GM23338 (cell line): ENCODE data around the gene ANKRA2. TPM values are rescaled to one million over a fixed set of nuclear protein-coding genes. Genes with fewer than 3 reads are reported as not detected.

Experiments used
- ATAC-seq: fragments of 200-7000 bp; cut with Tn5 transposase; 3 replicates; pipeline ENCODE4 v1.9.1; 2020
- DNase-seq: peaks from one replicate; pipeline ENCODE4 v3.0.0-alpha.2; 2015; ENCODE audit warnings: low spot score
- H2AFZ ChIP-seq: fragments of 200-600 bp; sonication (generic); 2 replicates; pipeline ENCODE4 v1.8.0; 2016; ENCODE audit warnings: antibody characterized with exemption, mild to moderate bottlenecking, moderate library complexity
- H3F3A ChIP-seq: fragments of 200-600 bp; sonication (generic); replicated peaks from 2 replicates; pipeline ENCODE4 v1.8.0; 2017; ENCODE audit warnings: antibody characterized with exemption, mixed run types, low read depth
- H3K27ac ChIP-seq: fragments of 200-600 bp; sonication (generic); 2 replicates; pipeline ENCODE4 v1.6.1; 2016; ENCODE audit warnings: low read depth
- H3K27me3 ChIP-seq: fragments of 200-600 bp; sonication (generic); 2 replicates; pipeline ENCODE4 v1.8.0; 2016; ENCODE audit warnings: mild to moderate bottlenecking, mixed run types, moderate library complexity; ENCODE audit not compliant: insufficient read depth
- H3K36me3 ChIP-seq: fragments of 200-600 bp; sonication (generic); 2 replicates; pipeline ENCODE4 v1.8.0; 2016; ENCODE audit warnings: mild to moderate bottlenecking; ENCODE audit not compliant: insufficient read depth
- H3K4me1 ChIP-seq: fragments of 200-600 bp; sonication (generic); 2 replicates; pipeline ENCODE4 v1.8.0; 2016; ENCODE audit warnings: mild to moderate bottlenecking, moderate library complexity; ENCODE audit not compliant: insufficient read depth
- H3K4me2 ChIP-seq: fragments of 200-600 bp; sonication (generic); 2 replicates; pipeline ENCODE4 v1.7.1; 2017; ENCODE audit warnings: mixed run types
- H3K4me3 ChIP-seq: fragments of 200-600 bp; sonication (generic); 2 replicates; pipeline ENCODE4 v1.6.1; 2016; ENCODE audit warnings: mixed run types
- H3K79me2 ChIP-seq: fragments of 200-600 bp; sonication (generic); replicated peaks from 2 replicates; pipeline ENCODE4 v1.8.0; 2017; ENCODE audit warnings: mild to moderate bottlenecking; ENCODE audit not compliant: insufficient read depth
- H3K9me2 ChIP-seq: fragments of 200-600 bp; sonication (generic); 2 replicates; pipeline ENCODE4 v1.8.0; 2017; ENCODE audit not compliant: insufficient read depth
- H4K20me1 ChIP-seq: fragments of 200-600 bp; sonication (generic); replicated peaks from 2 replicates; pipeline ENCODE4 v1.8.0; 2017; ENCODE audit warnings: mild to moderate bottlenecking; ENCODE audit not compliant: insufficient read depth
- H3K27ac Mint-ChIP-seq: 2 replicates; pipeline ENCODE4 v1.8.0; 2020; ENCODE audit warnings: inconsistent platforms, mild to moderate bottlenecking, moderate library complexity, mixed read lengths
- H3K27me3 Mint-ChIP-seq: 3 replicates; pipeline ENCODE4 v1.8.0; 2022; ENCODE audit warnings: low read depth, mild to moderate bottlenecking, moderate library complexity, mixed read lengths, inconsistent platforms; ENCODE audit not compliant: insufficient read depth, poor library complexity
- H3K36me3 Mint-ChIP-seq: 3 replicates; pipeline ENCODE4 v1.8.0; 2021; ENCODE audit warnings: low read depth, mild to moderate bottlenecking, inconsistent platforms, moderate library complexity, mixed read lengths
- H3K4me1 Mint-ChIP-seq: 3 replicates; pipeline ENCODE4 v1.8.0; 2020; ENCODE audit warnings: mild to moderate bottlenecking, inconsistent platforms, mixed read lengths
- H3K4me3 Mint-ChIP-seq: 3 replicates; pipeline ENCODE4 v1.8.0; 2021; ENCODE audit warnings: moderate library complexity, mild to moderate bottlenecking, inconsistent platforms, mixed read lengths
- H3K9me3 Mint-ChIP-seq: 3 replicates; pipeline ENCODE4 v1.8.0; 2020; ENCODE audit warnings: moderate library complexity, mild to moderate bottlenecking, inconsistent platforms, mixed read lengths
- CREB1 ChIP-seq: fragments of 250-450 bp; sonication (Bioruptor Pico); IDR thresholded peaks from 2 replicates; pipeline ENCODE4 v1.5.0; 2020; ENCODE audit warnings: low read depth, mild to moderate bottlenecking, moderate library complexity
- EZH2 ChIP-seq: fragments of 200-600 bp; sonication (generic); IDR thresholded peaks from one replicate; pipeline ENCODE4 v1.8.0; 2017; ENCODE audit warnings: antibody characterized with exemption, mild to moderate bottlenecking, low read depth; ENCODE audit not compliant: unreplicated experiment
- EZH2phosphoT487 ChIP-seq: fragments of 200-600 bp; sonication (generic); IDR thresholded peaks from one replicate; pipeline ENCODE4 v1.8.1; 2018; ENCODE audit warnings: antibody characterized with exemption; ENCODE audit not compliant: unreplicated experiment
- NANOG ChIP-seq: IDR thresholded peaks from 2 replicates; pipeline ENCODE4 v1.6.1; 2016; ENCODE audit warnings: antibody characterized with exemption, borderline replicate concordance
- POLR2AphosphoS5 ChIP-seq: IDR thresholded peaks from 2 replicates; pipeline ENCODE4 v1.6.1; 2016; ENCODE audit warnings: antibody characterized with exemption, low read depth
- STAT1 ChIP-seq: IDR thresholded peaks from one replicate; pipeline ENCODE4 v1.6.1; 2016; ENCODE audit warnings: antibody characterized with exemption; ENCODE audit not compliant: unreplicated experiment
- ZNF114 ChIP-seq: fragments of 250-450 bp; sonication (Bioruptor Pico); IDR thresholded peaks from 2 replicates; pipeline ENCODE4 v1.5.0; 2020; ENCODE audit warnings: mild to moderate bottlenecking, moderate library complexity
- ZNF331 ChIP-seq: fragments of 250-450 bp; sonication (Bioruptor Pico); IDR thresholded peaks from 2 replicates; pipeline ENCODE4 v1.5.0; 2020; ENCODE audit warnings: low read depth, mild to moderate bottlenecking, moderate library complexity
- polyA plus RNA-seq: library from polyadenylated mRNA; unstranded; fragments of >200 nt; fragmentation: Nextera tagmentation; extraction: Ambion mirVana; gene quantifications from 2 replicates; pipeline ENCODE4 v1.2.1, GENCODE V29; 2016
- total RNA-seq: library from RNA; depleted of rRNA; stranded (reverse); fragments of >200 nt; shearing (Covaris generic); gene quantifications from 2 replicates; pipeline ENCODE4 v1.2.3, GENCODE V29; 2014
- TF ChIP-seq, protein P1 (sequence below), 2 experiments: fragments of 200-600 bp in 1 of 2; sonication (generic) in 1 of 2; conservative IDR thresholded peaks; 2 replicates each; pipeline versions ENCODE4 v1.5.1 to v1.6.1; 2016 to 2017; ENCODE audit warnings: antibody characterized with exemption in 2 of 2, low read depth in 2 of 2, mild to moderate bottlenecking in 2 of 2, moderate library complexity in 1 of 2
- TF ChIP-seq, protein P2 (sequence below): IDR thresholded peaks from one replicate; pipeline ENCODE4 v1.6.1; 2018; ENCODE audit warnings: antibody characterized with exemption; ENCODE audit not compliant: unreplicated experiment
- TF ChIP-seq, protein P3 (sequence below): IDR thresholded peaks from 2 replicates; pipeline ENCODE4 v1.6.1; 2016; ENCODE audit warnings: antibody characterized with exemption

ANKRA2 gene
- total and polyA plus RNA-seq, 2 experiments from 2014 or later = 13.1 to 15.3 TPM

GRCh38 chr5:73612799-73613198, 47.4 kb upstream of the ANKRA2 start (continued):
- no peak for TF ChIP-seq CREB1 (CRISPR knock-in tag)
- TF ChIP-seq, protein P1, sequence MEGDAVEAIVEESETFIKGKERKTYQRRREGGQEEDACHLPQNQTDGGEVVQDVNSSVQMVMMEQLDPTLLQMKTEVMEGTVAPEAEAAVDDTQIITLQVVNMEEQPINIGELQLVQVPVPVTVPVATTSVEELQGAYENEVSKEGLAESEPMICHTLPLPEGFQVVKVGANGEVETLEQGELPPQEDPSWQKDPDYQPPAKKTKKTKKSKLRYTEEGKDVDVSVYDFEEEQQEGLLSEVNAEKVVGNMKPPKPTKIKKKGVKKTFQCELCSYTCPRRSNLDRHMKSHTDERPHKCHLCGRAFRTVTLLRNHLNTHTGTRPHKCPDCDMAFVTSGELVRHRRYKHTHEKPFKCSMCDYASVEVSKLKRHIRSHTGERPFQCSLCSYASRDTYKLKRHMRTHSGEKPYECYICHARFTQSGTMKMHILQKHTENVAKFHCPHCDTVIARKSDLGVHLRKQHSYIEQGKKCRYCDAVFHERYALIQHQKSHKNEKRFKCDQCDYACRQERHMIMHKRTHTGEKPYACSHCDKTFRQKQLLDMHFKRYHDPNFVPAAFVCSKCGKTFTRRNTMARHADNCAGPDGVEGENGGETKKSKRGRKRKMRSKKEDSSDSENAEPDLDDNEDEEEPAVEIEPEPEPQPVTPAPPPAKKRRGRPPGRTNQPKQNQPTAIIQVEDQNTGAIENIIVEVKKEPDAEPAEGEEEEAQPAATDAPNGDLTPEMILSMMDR (conservative IDR thresholded peaks at IDR 0.05; ENCODE audit: low read depth in 2 of 2) = no peak
- TF ChIP-seq, protein P2, sequence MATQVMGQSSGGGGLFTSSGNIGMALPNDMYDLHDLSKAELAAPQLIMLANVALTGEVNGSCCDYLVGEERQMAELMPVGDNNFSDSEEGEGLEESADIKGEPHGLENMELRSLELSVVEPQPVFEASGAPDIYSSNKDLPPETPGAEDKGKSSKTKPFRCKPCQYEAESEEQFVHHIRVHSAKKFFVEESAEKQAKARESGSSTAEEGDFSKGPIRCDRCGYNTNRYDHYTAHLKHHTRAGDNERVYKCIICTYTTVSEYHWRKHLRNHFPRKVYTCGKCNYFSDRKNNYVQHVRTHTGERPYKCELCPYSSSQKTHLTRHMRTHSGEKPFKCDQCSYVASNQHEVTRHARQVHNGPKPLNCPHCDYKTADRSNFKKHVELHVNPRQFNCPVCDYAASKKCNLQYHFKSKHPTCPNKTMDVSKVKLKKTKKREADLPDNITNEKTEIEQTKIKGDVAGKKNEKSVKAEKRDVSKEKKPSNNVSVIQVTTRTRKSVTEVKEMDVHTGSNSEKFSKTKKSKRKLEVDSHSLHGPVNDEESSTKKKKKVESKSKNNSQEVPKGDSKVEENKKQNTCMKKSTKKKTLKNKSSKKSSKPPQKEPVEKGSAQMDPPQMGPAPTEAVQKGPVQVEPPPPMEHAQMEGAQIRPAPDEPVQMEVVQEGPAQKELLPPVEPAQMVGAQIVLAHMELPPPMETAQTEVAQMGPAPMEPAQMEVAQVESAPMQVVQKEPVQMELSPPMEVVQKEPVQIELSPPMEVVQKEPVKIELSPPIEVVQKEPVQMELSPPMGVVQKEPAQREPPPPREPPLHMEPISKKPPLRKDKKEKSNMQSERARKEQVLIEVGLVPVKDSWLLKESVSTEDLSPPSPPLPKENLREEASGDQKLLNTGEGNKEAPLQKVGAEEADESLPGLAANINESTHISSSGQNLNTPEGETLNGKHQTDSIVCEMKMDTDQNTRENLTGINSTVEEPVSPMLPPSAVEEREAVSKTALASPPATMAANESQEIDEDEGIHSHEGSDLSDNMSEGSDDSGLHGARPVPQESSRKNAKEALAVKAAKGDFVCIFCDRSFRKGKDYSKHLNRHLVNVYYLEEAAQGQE = no peak
- TF ChIP-seq ZNF114 (CRISPR knock-in tag) = no peak
- no peak for TF ChIP-seq EZH2phosphoT487
- TF ChIP-seq EZH2 = no peak
- TF ChIP-seq STAT1 = no peak
- TF ChIP-seq NANOG = no peak
- TF ChIP-seq ZNF331 = no peak

- H3K4me2 ChIP-seq = no peak overlapping the region
- Mint-ChIP-seq H3K36me3 (no peaks in the 10 kb centered on the region), H3K27ac (no peak overlapping the region), H3K27me3 (no peaks in the 10 kb centered on the region), H3K9me3 (no peaks in the 10 kb centered on the region), H3K4me3 (no peak overlapping the region), H3K4me1 (no peaks in the 10 kb centered on the region)
- no peaks in the 10 kb centered on the region for H3K36me3 ChIP-seq
- no peak overlapping the region for H3K27ac ChIP-seq
- H3K9me2 ChIP-seq = no peaks in the 10 kb centered on the region
- no peak overlapping the region for H2AFZ ChIP-seq
- no peaks in the 10 kb centered on the region for H3K27me3 ChIP-seq
- no peak overlapping the region for H3K4me3 ChIP-seq
- TF ChIP-seq, protein P1 (conservative IDR thresholded peaks at IDR 0.05; ENCODE audit: low read depth in 2 of 2) = no peak
- no peak for TF ChIP-seq POLR2AphosphoS5
- TF ChIP-seq ZNF331 = no peak
- no peak for TF ChIP-seq EZH2
- TF ChIP-seq, protein P3, sequence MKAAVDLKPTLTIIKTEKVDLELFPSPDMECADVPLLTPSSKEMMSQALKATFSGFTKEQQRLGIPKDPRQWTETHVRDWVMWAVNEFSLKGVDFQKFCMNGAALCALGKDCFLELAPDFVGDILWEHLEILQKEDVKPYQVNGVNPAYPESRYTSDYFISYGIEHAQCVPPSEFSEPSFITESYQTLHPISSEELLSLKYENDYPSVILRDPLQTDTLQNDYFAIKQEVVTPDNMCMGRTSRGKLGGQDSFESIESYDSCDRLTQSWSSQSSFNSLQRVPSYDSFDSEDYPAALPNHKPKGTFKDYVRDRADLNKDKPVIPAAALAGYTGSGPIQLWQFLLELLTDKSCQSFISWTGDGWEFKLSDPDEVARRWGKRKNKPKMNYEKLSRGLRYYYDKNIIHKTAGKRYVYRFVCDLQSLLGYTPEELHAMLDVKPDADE = no peak
- ATAC-seq (no peak), DNase-seq (no peak)
- H3F3A ChIP-seq = no peaks in the 10 kb centered on the region
- H4K20me1 ChIP-seq = no peaks in the 10 kb centered on the region
- no peaks in the 10 kb centered on the region for H3K4me1 ChIP-seq
- no peaks in the 10 kb centered on the region for H3K79me2 ChIP-seq
These were observed 41.8 kb upstream of the ANKRA2 start for GRCh38 chr5:73607228-73607627.
